AG09319 (cell line): Measurements from ENCODE around the gene IL36B.

ENCODE experiments used
- DNase-seq: peaks from one replicate; pipeline ENCODE4 v3.0.0-alpha.2; 2010; ENCODE audit warnings: low read depth; ENCODE audit errors: extremely low read depth
- TF ChIP-seq, protein P1 (sequence below): IDR thresholded peaks from 2 replicates; pipeline ENCODE4 v1.5.1; 2011; ENCODE audit warnings: low read depth, mild to moderate bottlenecking, inconsistent platforms, low read length, moderate library complexity

Gene IL36B

DNA sequence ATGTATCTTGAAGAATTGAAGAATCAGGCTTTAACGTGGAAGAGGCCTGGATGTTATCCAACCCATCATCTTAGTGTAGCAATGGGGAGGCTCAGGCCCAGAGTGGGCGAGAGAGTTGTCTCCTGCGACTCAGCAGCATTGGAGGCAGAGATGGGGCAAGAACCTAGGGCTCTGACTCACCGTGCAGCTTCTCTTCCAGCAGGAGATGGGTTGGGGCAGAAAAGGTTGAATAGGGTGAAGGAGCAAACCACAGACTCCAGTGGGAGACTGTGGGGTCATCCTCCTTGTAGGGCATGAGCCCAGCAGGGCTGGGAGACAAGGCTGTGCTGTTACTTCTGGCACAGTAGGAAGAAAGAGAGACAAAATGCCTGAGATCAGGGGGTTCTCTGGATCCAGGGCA, 7.7 kb upstream of the IL36B start:
- no peak for DNase-seq
- TF ChIP-seq, protein P1, sequence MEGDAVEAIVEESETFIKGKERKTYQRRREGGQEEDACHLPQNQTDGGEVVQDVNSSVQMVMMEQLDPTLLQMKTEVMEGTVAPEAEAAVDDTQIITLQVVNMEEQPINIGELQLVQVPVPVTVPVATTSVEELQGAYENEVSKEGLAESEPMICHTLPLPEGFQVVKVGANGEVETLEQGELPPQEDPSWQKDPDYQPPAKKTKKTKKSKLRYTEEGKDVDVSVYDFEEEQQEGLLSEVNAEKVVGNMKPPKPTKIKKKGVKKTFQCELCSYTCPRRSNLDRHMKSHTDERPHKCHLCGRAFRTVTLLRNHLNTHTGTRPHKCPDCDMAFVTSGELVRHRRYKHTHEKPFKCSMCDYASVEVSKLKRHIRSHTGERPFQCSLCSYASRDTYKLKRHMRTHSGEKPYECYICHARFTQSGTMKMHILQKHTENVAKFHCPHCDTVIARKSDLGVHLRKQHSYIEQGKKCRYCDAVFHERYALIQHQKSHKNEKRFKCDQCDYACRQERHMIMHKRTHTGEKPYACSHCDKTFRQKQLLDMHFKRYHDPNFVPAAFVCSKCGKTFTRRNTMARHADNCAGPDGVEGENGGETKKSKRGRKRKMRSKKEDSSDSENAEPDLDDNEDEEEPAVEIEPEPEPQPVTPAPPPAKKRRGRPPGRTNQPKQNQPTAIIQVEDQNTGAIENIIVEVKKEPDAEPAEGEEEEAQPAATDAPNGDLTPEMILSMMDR: no peak

DNA sequence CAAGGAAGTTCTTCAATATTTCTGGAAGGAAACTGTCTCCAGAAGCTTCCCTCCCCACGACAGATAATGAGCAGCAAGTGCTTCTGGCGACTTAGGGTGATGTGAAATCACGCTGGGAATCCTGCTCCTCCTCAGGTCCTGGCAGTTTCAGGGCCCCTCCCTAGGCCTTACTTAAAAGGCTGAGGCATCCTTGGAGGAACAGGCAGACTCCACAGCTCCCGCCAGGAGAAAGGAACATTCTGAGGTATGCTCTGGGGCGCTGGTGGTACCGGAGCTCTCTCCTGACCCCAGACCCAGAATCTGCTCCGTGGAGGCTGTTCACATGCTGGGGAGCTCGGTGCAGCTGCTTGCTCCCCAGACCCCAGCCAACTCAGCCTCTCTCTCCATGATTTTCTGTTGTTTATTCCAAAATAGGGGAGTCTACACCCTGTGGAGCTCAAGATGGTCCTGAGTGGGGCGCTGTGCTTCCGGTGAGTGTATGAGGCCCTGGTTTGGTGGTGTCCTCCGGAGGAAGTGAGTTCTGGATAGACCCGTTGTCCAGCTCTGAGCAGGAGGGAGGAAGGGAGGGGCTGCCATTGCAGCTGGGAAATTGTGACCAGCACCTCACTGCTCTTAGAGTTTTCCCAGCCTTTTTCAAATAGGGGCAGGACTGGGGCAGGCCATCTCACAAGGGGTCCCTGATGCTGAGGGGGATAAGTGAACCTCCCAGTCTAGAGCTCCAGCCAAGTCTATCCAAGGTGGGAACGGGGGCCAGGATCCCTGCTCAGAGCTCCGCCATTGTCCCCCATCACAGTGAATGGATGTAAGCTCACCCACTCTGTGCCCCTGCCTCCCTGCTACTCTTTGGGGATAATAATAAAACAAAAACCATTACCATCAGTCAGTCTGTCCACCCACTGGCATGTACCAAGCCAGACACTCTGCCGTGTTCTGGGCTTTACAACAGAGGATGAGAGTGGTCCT, 6.6 kb upstream of the IL36B start, which contains the start of gene IL36RN:
TSS of gene IL36RN (plus strand) at position 201 of the 963 bp plus-strand sequence. CDS start at position 442, 241 bp downstream.
- TF ChIP-seq, protein P1: no peak
- no peak for DNase-seq

DNA sequence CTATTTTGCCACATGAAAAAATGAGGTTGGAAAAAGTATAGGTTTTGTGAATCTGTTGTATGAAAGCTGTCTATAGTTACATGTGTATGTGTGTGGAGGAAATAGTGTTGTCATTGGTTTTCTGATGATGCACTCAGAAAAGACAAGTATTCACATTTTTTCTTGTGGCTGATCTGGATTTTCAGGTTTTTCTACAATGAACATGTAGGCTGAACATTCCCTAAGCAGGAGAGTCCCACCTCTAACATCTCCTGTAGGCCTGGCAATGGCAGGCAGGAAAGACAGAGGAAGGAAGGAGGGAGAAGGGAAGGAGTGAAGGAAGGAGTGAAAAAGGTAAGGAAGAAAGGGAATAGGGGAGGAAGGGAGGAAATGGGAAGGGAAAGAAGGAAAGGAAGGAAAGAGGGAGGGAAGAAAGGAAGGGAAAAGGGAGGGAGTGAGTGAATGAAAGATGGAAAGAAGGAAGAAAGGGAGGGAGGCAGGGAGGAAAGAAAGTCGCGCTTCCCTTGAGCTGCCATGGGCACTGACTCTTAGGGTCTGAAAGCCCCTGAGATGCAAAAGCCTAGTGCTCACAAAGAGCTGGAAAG, 5.8 kb upstream of the IL36B start:
- DNase-seq: no peak
- TF ChIP-seq, protein P1: no peak

DNA sequence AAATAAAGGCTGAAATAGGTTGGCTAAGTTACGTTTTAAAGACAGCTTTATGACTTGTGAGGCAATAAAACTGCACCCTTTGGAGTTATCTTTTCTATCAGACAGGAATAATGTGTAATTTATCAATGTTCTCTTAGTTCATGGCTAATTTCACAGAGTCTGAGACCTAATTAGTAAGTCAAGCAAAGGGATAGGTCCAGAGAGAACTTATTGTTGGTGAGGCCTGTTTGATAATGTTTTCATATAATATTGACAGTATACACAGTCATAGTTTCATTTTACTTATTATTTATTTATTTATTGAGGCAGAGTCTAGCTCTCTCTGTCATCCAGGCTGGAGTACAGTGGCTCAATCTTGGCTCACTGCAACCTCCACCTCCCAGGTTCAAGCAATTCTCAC, 4.5 kb upstream of the IL36B start:
- TF ChIP-seq, protein P1: no peak

DNA sequence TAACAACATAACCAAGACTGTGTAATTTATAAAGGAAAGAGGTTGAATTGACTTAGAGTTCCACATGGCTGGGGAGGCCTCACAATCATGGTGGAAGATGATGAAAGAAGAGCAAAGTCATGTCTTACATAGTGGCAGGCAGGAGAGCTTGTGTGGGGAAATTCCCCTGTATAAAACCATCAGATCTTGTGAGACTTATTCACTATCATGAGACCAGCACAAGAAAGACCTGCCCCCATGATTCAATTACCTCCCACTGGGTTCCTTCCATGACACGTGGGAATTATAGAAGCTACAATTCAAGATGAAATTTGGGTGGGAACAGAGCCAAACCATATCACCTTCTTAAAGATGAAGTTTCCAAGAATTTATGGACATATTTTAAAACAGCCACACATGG, 3.9 kb upstream of the IL36B start:
- DNase-seq: no peak

More for the DNA sequence above, 4.5 kb upstream of the IL36B start:
- DNase-seq: no peak

DNA sequence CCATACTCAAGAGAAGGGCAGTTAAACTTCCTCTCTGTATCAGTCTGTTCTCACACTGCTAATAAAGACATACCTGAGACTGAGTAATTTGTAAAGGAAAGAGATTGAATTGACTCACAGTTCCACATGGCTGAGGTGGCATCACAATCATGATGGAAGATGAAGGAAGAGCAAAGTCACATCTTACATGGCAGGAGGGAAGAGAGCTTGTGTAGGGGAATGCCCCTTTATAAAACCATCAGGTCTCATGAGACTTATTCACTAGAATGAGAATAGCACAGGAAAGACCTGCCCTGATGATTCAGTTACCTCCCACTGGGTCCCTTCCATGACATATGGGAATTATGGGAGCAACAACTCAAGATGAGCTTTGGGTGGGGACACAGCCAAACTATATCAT, 1.4 kb upstream of the IL36B start:
- no peak for DNase-seq
- TF ChIP-seq, protein P1: no peak

More for the DNA sequence above, 3.9 kb upstream of the IL36B start:
- TF ChIP-seq, protein P1: no peak

DNA sequence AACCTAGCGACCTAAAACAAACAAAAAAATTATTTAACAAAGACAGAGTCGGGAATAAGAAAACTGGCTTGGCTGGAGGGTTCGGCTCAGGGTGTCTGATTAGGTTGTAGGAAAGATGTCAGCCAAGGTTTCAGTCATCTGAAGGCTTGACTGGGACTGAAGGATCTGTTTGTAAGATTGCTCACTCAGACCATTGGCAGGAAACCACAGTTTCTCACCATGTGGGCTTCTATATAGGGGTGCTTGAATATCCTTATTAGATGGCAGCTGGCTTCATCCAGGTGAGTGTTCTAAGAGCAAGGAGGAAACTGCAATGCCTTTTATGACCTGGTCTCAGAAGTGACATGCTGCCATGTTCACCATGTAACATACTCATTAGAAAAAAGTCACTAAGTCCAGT, 999 bp upstream of the IL36B start:
- no peak for DNase-seq
- TF ChIP-seq, protein P1: no peak
